ENCODE results near the gene RPS18.
A peak's percentile ranks its signal among the peaks of the same experiment; 100 is the strongest.
"Not testable (repeated sequence)": the region's sequence is repeated elsewhere in the genome, so short reads cannot be mapped to it uniquely, and the experiment has no call there.

Gene RPS18

DNA sequence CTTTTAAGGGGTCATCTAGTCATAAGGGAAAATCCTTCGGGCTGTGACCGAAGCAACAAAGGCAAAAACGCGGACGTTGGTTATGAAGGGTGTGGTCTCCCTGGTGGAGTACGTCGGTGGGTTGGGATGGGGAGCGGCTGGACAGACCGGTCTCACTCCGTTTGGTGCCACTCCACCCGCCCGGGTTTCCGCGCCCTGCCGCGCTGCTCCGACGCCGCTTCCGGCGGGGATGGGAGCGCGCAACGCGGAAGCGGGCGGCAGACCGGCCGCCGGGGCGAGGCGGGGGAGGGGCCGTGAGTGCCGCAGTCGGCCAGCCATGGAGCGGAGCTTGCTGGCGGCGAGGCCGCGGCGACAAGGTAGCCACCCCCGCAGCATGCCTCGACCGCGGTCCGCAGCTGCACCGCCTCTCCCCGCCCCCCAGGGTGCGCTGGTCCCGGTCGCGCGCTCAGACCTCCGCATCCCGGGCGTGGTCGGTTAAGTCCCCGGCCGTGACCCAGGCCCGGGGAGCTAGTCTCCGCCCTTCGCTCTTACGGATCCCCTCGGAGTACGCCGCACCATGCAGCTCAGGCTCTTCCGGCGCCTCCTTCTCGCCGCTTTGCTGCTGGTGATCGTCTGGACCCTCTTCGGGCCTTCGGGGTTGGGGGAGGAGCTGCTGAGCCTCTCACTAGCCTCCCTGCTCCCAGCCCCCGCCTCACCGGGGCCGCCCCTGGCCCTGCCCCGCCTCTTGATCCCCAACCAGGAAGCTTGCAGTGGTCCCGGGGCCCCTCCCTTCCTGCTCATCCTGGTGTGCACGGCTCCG lies 5.2 kb downstream of the RPS18 start, which contains the start of gene B3GALT4:
B3GALT4 (plus strand) TSS at position 260 of the 799 bp plus-strand sequence; CDS start at position 557, 297 bp downstream.
- peaks cover 93% of the 10 kb centered on the region for H3K4me1 Mint-ChIP-seq (ENCODE audit: low read depth)
- intact Hi-C loops (cut with micrococcal nuclease) = no loop called here
- peak within 1 kb of the TSS; percentile 95 for H3K4me3 Mint-ChIP-seq
- peak within 1 kb of the TSS; percentile 94 for H3K27ac Mint-ChIP-seq
- no peaks in the 10 kb centered on the region for H3K27me3 Mint-ChIP-seq
- H3K9me3 Mint-ChIP-seq = no peaks in the 10 kb centered on the region
- H3K36me3 Mint-ChIP-seq (ENCODE audit: low read depth) = peaks cover 100% of the 10 kb centered on the region

DNA sequence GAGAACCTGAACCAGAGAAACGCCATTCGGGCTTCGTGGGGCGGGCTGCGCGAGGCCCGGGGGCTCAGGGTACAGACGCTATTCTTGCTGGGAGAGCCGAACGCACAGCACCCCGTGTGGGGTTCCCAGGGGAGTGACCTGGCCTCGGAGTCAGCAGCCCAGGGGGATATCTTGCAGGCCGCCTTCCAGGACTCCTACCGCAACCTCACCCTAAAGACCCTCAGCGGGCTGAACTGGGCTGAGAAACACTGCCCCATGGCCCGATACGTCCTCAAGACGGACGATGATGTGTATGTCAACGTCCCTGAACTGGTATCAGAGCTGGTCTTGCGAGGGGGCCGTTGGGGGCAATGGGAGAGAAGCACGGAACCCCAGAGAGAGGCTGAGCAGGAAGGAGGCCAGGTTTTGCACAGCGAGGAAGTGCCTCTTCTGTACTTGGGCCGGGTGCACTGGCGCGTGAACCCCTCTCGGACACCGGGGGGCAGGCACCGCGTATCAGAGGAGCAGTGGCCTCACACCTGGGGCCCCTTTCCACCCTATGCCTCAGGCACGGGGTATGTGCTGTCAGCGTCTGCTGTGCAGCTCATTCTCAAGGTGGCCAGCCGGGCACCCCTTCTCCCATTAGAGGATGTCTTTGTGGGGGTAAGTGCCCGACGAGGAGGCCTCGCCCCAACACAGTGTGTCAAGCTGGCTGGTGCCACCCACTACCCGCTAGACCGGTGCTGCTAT lies 6.0 kb downstream of the RPS18 start:
- no peaks in the 10 kb centered on the region for H3K27me3 Mint-ChIP-seq
- peaks cover 92% of the 10 kb centered on the region for H3K4me1 Mint-ChIP-seq (ENCODE audit: low read depth)
- H3K27ac Mint-ChIP-seq = peak overlapping the region; percentile 94
- H3K36me3 Mint-ChIP-seq (ENCODE audit: low read depth) = peaks cover 100% of the 10 kb centered on the region
- intact Hi-C loops (cut with micrococcal nuclease) = no loop called here
- H3K4me3 Mint-ChIP-seq = peak overlapping the region; percentile 95
- H3K9me3 Mint-ChIP-seq = no peaks in the 10 kb centered on the region

DNA sequence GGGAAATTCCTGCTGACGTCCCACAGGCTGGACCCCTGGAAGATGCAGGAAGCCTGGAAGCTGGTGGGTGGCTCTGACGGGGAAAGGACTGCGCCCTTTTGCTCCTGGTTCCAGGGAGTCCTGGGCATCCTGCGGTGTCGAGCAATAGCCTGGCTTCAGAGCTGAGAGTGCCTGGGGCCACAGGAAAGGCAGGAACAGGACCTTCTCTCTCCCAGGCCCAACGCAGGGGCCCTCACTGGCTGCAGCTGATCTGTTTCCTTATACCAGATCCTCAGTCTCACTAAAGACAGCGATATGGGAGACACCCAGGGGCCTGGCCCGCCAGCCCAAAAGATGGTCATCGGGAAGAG lies 6.5 kb downstream of the RPS18 start:
- intact Hi-C loops (cut with micrococcal nuclease) = no loop called here
- H3K36me3 Mint-ChIP-seq (ENCODE audit: low read depth) = peaks cover 100% of the 10 kb centered on the region
- peak overlapping the region; percentile 95 for H3K4me3 Mint-ChIP-seq
- peaks cover 86% of the 10 kb centered on the region for H3K4me1 Mint-ChIP-seq (ENCODE audit: low read depth)
- no peaks in the 10 kb centered on the region for H3K27me3 Mint-ChIP-seq
- H3K9me3 Mint-ChIP-seq = no peaks in the 10 kb centered on the region
- H3K27ac Mint-ChIP-seq = peak overlapping the region; percentile 94

DNA sequence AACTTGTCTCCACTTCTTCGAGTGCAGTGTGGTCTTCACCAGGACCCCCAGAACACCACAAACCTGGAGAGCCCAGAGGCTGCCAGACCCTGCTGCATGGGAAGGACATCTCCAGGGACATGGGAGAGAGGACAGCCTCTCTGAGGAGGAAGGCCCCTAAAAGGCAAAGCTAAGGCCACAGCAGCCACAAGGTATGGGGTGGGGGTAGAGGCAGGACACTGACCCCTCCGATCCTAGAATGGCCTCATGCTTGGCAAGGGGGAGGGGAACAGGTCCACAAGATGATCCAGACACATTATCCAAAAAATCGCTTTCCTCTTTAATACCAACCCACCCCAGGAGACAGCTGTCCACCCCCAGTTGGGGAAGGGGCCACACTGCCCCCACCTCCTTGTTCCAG lies 6.9 kb downstream of the RPS18 start:
- H3K4me3 Mint-ChIP-seq = peak overlapping the region; percentile 95
- H3K27me3 Mint-ChIP-seq = no peaks in the 10 kb centered on the region
- H3K4me1 Mint-ChIP-seq (ENCODE audit: low read depth) = peaks cover 82% of the 10 kb centered on the region
- H3K27ac Mint-ChIP-seq = peak overlapping the region; percentile 94
- intact Hi-C loops (cut with micrococcal nuclease) = no loop called here
- H3K36me3 Mint-ChIP-seq (ENCODE audit: low read depth) = peaks cover 100% of the 10 kb centered on the region
- H3K9me3 Mint-ChIP-seq = no peaks in the 10 kb centered on the region

DNA sequence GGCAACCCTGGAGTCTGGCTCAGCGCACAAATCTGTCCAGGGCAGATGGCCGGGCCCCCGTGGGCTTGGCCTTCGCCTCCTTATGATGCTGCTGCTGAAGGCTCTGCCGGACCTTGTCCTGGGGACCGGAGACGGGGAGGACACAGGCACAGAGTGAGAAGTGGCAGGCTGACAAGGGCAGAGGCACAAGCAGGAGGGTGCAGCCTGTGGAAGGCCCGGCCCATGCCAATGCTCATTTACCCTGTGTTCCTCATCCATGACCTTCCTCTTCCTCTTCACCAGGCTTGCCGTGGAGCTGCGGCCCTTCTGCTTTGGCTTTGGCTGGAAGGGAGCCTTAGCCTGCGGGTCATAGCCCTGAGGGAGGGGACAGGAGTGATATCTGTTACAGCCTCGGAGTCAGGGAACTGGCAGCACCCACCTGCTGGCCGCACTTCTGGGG lies 7.4 kb downstream of the RPS18 start:
- peak overlapping the region; percentile 94 for H3K27ac Mint-ChIP-seq
- peaks cover 78% of the 10 kb centered on the region for H3K4me1 Mint-ChIP-seq (ENCODE audit: low read depth)
- intact Hi-C loops (cut with micrococcal nuclease) = no loop called here
- no peaks in the 10 kb centered on the region for H3K9me3 Mint-ChIP-seq
- peak overlapping the region; percentile 95 for H3K4me3 Mint-ChIP-seq
- H3K36me3 Mint-ChIP-seq (ENCODE audit: low read depth) = peaks cover 100% of the 10 kb centered on the region
- H3K27me3 Mint-ChIP-seq = no peaks in the 10 kb centered on the region

DNA sequence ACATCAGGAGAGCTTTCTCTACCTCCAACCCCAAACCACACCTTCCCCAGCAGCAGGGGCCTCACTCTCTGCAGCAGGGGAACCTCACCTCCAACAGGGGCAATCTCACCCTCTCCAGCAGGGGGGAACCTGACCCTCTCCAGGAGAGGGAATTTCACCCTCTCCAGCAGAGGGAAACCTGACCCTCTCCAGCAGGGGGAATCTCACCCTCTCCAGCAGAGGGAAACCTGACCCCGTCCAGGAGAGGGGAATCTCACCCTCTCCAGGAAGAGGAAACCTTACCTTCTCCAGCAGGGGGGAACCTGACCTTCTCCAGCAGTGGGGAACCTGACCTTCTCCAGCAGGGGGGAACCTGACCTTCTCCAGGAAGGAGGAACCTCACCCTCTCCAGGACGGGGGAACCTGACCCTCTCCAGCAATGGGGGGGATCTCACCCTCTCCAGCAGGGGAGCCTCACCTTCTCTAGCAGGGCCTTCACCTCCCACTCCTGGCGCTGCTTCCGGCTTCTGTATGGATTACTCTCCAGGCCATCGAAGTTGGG lies 8.2 kb downstream of the RPS18 start:
- peak overlapping the region; percentile 23 for H3K4me3 Mint-ChIP-seq
- peak overlapping the region; percentile 94 for H3K27ac Mint-ChIP-seq
- no peaks in the 10 kb centered on the region for H3K27me3 Mint-ChIP-seq
- peaks cover 70% of the 10 kb centered on the region for H3K4me1 Mint-ChIP-seq (ENCODE audit: low read depth)
- intact Hi-C loops (cut with micrococcal nuclease) = no loop called here
- H3K9me3 Mint-ChIP-seq = no peaks in the 10 kb centered on the region
- peaks cover 97% of the 10 kb centered on the region for H3K36me3 Mint-ChIP-seq (ENCODE audit: low read depth)

DNA sequence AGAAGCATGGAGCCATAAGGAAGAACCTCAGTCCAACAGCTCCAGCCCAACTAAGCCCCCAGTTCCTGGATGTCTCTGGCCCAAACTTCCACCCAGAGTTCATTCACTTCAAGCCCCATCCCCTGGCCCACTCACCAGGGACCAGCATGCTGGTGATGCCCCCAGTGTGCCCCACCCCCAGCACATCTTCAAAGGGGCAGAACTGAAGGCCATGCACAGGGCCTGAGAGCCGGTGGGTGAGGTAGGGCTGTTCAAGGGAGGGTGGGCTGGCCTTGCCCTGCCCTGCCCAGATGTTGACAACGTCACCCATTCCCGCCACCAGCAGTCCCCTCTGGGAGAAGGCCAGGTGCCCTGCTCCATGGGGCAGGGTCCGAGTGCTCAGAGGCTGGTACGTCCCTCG lies 8.7 kb downstream of the RPS18 start:
- Mint-ChIP-seq H3K27me3 (no peaks in the 10 kb centered on the region), H3K36me3 (ENCODE audit: low read depth) (peaks cover 97% of the 10 kb centered on the region), H3K4me3 (no peak overlapping the region), H3K27ac (peak overlapping the region; percentile 94), H3K9me3 (no peaks in the 10 kb centered on the region), H3K4me1 (ENCODE audit: low read depth) (peaks cover 66% of the 10 kb centered on the region)
- intact Hi-C loops (cut with micrococcal nuclease) = no loop called here

DNA sequence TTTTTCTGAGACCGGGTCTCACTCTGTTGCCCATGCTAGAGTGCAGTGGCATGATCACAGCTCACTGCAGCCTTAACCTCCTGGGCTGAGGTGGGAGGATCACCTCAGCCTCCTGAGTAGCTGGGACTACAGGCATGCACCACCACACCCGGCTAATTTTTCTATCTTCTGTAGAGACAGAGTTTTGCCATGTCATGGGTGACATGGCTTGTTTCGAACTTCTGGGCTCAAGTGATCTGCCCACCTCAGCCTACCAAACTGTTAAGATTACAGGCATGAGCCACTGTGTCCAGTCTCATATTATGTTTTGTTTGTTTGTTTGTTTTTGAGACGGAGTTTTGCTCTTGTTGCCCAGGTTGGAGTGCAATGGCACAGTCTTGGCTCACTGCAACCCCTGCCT lies 13.3 kb downstream of the RPS18 start:
- H3K9me3 Mint-ChIP-seq; H3K4me3 Mint-ChIP-seq; intact Hi-C loops (cut with micrococcal nuclease); H3K27ac Mint-ChIP-seq; H3K27me3 Mint-ChIP-seq: not testable (repeated sequence)
- Mint-ChIP-seq H3K4me1 (ENCODE audit: low read depth) (peaks cover 55% of the 10 kb centered on the region), H3K36me3 (ENCODE audit: low read depth) (peaks cover 92% of the 10 kb centered on the region)

DNA sequence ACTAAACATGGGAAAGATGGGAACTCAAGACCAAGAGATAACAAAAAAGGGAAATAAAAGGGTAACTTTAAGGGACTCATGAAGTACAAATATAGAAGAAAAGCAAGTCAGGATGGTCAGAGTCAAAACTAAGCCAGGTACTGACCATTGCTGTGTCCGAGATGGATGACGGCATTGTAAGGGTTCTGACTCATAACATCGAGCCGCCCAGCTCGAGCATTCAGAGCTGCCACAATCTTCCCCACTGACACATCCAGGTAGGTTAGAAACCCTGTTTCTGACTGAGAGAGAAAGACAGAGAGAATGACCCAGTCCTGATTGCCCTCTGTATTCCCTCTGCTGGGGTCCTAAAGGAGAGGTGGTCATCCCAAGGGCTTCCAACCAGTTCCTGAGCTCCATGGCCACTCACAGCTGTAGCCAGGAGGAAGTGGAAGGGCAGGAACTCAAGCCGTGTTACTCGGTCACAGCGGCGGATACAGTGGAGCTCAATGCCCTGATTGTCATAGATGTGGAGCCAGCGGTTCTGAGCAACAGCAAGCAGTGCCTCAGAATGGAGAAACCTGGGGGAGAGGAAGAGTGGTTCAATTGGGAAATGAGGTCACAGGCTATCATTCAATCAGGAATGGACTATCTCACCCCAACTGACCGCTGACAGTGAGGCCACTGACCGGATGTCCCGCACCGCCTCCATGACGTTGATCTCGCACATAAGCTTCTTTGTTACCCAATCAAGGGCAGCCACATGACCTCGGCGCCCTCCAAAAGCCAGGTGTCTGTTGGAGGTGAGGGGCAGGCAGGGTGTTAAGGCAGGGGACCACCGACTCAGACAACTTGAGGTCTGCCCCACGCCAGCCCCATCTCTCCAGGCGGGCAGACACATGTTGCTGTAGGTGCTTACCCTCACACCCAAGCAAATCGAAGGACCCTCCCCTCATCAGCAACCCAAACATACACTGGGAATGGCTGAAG lies 15.4 kb downstream of the RPS18 start:
- intact Hi-C loops (cut with micrococcal nuclease) = no loop called here
- no peaks in the 10 kb centered on the region for H3K9me3 Mint-ChIP-seq
- H3K27ac Mint-ChIP-seq = peak overlapping the region; percentile 35
- H3K36me3 Mint-ChIP-seq (ENCODE audit: low read depth) = peaks cover 92% of the 10 kb centered on the region
- H3K4me1 Mint-ChIP-seq (ENCODE audit: low read depth) = peaks cover 46% of the 10 kb centered on the region
- H3K27me3 Mint-ChIP-seq = no peaks in the 10 kb centered on the region
- no peak overlapping the region for H3K4me3 Mint-ChIP-seq

DNA sequence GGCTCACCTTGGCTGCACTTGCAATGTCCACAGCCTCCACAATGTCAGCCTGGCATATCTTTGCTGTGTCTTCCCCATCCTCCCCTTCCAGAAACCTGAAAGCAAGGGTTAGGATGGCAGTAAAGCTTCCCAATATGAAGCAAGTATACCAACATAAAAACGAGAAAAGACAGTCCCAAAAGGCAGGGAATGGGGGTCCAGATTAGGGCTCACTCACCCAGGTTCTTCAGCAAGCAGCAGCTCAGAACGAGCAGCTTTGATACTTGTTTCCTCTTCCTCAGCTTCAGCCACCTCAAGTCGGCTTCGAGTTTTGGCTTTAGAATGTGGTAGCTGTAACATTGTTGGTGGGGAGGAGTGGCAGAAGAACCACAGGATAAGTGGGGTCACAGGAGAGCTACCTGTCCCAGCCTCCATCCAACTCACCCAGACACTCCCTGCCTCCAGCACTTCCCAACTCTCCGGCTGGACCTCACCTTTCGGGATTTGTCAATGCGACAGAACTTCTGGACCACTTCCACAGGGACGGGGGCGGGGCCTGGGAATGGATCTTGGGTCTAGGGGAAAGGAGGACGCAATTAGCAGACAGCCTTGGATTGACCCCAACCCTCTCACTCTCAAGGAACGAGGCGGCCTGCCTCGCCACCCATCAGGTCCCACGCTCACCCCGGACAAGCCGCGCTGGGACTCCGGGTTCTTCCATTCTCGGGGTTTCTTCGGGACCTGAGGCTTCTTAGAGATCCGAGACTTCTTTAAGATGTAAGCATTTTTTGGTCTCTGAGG lies 16.5 kb downstream of the RPS18 start:
- H3K9me3 Mint-ChIP-seq = no peaks in the 10 kb centered on the region
- intact Hi-C loops (cut with micrococcal nuclease) = no loop called here
- peak overlapping the region; percentile 86 for H3K27ac Mint-ChIP-seq
- peaks cover 48% of the 10 kb centered on the region for H3K4me1 Mint-ChIP-seq (ENCODE audit: low read depth)
- peaks cover 92% of the 10 kb centered on the region for H3K36me3 Mint-ChIP-seq (ENCODE audit: low read depth)
- no peaks in the 10 kb centered on the region for H3K27me3 Mint-ChIP-seq
- peak overlapping the region; percentile 92 for H3K4me3 Mint-ChIP-seq

DNA sequence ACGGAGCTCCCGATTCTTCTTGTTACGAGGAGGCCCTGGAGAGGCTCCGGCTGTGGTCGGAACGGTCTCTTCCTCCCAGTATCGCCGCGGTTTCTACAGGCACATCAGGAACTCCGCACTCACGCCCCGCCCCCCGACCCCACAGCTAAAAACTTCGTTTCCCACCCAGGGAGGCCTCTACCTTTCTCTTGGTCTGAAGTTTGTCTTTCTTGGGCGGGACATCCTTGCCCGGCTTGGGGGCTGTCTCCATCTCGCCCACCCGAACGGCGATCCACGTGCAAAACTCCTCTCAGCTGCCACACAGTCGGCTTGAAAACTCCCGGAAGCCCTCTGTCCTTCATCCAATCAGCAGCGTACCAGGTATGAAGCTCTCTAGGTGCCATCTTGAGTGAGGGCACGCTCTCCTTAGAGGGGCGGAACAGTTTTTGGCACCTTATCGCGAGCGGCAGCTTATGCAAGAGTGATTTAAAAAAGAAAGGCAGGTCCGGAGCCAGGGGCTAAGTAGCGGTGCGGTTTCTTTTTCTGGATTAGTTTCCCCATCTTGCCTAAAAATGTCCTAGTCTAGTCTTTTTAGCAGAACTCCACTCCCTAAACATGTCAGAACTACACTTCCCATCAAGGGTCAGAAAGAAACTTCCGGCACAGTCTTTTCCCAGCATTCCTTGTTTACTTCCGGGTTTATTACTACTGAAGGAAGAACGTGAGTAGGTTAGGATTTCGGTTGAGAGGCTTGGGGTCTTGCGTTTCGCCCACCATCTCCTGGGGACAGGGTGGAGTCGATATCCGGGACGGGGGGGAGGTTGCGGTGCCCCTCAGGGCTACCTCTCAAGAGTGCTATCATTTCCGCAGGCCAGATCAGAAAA lies 17.3 kb downstream of the RPS18 start, which contains the start of the genes PFDN6 and WDR46:
PFDN6 (plus strand) TSS at position 681 of the 863 bp plus-strand sequence. CDS start 256 bp downstream, outside the sequence.
WDR46 (minus strand) TSS at position 319 of the 863 bp plus-strand sequence; CDS start at position 250, 69 bp downstream.
- intact Hi-C loops (cut with micrococcal nuclease) = loop anchor here (1.0 kb wide), 2 partner anchors 10 to 18 kb away; partner anchors contain the start of gene VPS52
- peaks cover 53% of the 10 kb centered on the region for H3K4me1 Mint-ChIP-seq (ENCODE audit: low read depth)
- no peaks in the 10 kb centered on the region for H3K9me3 Mint-ChIP-seq
- H3K27ac Mint-ChIP-seq = peak within 1 kb of the TSS; percentile 86
- H3K4me3 Mint-ChIP-seq = peak within 1 kb of the TSS; percentile 92
- peaks cover 92% of the 10 kb centered on the region for H3K36me3 Mint-ChIP-seq (ENCODE audit: low read depth)
- no peaks in the 10 kb centered on the region for H3K27me3 Mint-ChIP-seq

DNA sequence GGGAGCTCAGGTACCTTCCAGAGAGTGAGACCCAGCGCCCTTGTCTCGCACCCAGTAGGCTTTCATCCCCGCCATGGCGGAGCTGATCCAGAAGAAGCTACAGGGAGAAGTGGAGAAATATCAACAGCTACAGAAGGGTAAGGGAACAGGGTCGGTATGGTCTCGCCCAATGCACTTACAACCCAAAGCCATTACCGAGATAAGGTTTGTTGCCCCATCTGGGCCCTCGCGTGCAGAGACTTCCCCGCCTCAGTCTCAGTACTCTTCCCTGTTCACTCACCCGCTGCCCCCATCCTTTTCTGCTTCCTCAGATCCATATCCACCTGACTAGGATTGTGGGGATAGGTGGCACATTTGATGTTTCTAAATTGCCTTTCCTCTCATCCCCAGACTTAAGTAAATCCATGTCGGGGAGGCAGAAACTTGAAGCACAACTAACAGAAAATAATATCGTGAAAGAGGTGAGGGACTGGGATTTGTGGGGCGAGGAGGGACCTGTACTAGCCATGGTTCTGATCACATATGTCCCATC lies 18.0 kb downstream of the RPS18 start:
- Mint-ChIP-seq H3K36me3 (ENCODE audit: low read depth) (peaks cover 95% of the 10 kb centered on the region), H3K27me3 (no peaks in the 10 kb centered on the region), H3K4me1 (ENCODE audit: low read depth) (peaks cover 60% of the 10 kb centered on the region), H3K9me3 (no peaks in the 10 kb centered on the region), H3K4me3 (peak overlapping the region; percentile 92), H3K27ac (peak overlapping the region; percentile 86)
- intact Hi-C loops (cut with micrococcal nuclease) = loop anchor here (1.0 kb wide), 2 partner anchors 9 to 19 kb away; partner anchors contain the start of gene VPS52
